H1 (cell line): ENCODE results near the gene TTC28. TPM values are rescaled to one million over a fixed set of nuclear protein-coding genes. Genes with fewer than 3 reads are reported as not detected.

Experiments used
- BCL11A ChIP-seq, 2 experiments: IDR thresholded peaks; one replicate each; pipeline ENCODE4 v1.6.1; 2011; ENCODE audit warnings: low read depth in 2 of 2, low read length in 2 of 2, mild to moderate bottlenecking in 2 of 2
- KDM1A ChIP-seq: fragments of 200-600, 300-600 bp; sonication (generic); IDR thresholded peaks from 2 replicates; pipeline ENCODE4 v1.7.1; 2016; ENCODE audit warnings: mild to moderate bottlenecking, low read length, borderline replicate concordance
- RBBP5 ChIP-seq: IDR thresholded peaks from 2 replicates; pipeline ENCODE4 v1.7.1; 2012; ENCODE audit warnings: low read depth, mild to moderate bottlenecking, inconsistent platforms, low read length, moderate library complexity, borderline replicate concordance
- SRF ChIP-seq: IDR thresholded peaks from 2 replicates; pipeline ENCODE4 v1.6.1; 2011; ENCODE audit warnings: mild to moderate bottlenecking, low read depth, low read length, moderate library complexity
- polyA plus RNA-seq, 7 experiments: library from polyadenylated mRNA; depleted of rRNA in 3 of 7; stranded (reverse) in 5 of 7; unstranded in 2 of 7; fragments of >200 nt in 5 of 7; fragments of 200-250 nt in 2 of 7; gene quantifications; 1 replicate in 5 of 7; 2 replicates in 1 of 7; 4 replicates in 1 of 7; pipeline versions ENCODE4 v1.2.1 to v1.2.3, GENCODE V29; 2011 to 2013; ENCODE audit warnings: missing spikeins in 2 of 7, mixed read lengths in 2 of 7
- total RNA-seq: library from RNA; stranded (reverse); fragmentation: NEBNext Ultra II Directional; extraction: Animal tissue kit (Norgen Biotek cat#: 25700); gene quantifications from 2 replicates; pipeline ENCODE4 v1.2.1, GENCODE V29; 2021

TTC28 gene
- total and polyA plus RNA-seq, 2 of the 8 experiments (the other 6 are each of a cell fraction or from before 2014, with no cell fraction given) = 2.6 to 12.6 TPM

DNA sequence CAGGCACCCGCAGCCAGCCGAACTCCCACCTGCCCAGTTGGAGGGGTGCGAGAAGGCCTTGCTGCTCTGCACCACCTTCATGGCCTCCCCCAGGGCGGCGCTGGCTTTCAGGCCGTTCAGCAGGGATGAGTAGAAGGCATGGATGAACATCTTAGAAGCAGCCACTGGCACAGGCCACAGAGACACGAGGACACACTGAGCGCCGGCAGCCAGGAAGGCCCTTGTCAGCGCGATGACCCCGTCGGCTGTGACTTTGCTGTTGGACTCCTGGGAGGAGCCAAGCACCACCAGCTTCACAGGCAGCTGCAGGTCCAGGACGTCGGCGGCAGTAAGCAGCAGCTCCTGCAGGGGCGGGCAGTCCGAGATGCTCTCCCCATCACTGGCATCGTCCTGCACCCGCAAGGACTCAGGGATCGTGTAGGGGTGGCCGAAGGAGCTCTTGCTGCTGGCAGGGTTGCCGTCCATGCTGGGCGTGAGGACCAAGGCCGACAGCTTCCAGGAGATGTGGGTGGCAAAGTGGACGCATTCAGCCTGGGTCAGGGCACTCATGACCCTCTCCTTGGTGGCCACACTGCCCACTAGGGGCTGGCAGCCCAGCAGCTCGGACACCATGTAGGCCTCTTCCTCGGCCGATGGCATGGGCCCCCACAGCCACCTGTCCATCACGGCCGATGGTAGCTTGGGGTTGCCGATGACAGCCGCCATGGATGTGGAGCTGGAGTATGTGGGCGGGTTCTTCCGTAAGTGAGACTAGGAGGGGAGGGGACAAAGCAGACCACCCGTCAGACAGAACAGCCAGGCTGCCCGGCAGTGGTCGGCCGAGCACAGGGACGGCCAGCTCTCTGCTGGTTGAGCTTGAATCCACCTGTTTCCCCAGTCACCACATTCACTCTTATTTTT lies 680.9 kb downstream of the TTC28 start (continued):
- TF ChIP-seq KDM1A (no peak), SRF (no peak), RBBP5 (no peak), BCL11A (IDR thresholded peaks at IDR 0.05; ENCODE audit: low read depth in 2 of 2, low read length in 2 of 2) (no peak)
- TF ChIP-seq, all 59 proteins: peak for 0
